Fibroblast of skin of left quadriceps (primary cell): Measurements from ENCODE around the gene ZBTB32.
A peak's percentile ranks its signal among the peaks of the same experiment; 100 is the strongest.

Experiments used
- DNase-seq, 2 experiments: peaks; one replicate each; pipeline ENCODE4 v3.0.0-alpha.2; 2013; ENCODE audit warnings: low read depth in 2 of 2

Gene ZBTB32

DNA sequence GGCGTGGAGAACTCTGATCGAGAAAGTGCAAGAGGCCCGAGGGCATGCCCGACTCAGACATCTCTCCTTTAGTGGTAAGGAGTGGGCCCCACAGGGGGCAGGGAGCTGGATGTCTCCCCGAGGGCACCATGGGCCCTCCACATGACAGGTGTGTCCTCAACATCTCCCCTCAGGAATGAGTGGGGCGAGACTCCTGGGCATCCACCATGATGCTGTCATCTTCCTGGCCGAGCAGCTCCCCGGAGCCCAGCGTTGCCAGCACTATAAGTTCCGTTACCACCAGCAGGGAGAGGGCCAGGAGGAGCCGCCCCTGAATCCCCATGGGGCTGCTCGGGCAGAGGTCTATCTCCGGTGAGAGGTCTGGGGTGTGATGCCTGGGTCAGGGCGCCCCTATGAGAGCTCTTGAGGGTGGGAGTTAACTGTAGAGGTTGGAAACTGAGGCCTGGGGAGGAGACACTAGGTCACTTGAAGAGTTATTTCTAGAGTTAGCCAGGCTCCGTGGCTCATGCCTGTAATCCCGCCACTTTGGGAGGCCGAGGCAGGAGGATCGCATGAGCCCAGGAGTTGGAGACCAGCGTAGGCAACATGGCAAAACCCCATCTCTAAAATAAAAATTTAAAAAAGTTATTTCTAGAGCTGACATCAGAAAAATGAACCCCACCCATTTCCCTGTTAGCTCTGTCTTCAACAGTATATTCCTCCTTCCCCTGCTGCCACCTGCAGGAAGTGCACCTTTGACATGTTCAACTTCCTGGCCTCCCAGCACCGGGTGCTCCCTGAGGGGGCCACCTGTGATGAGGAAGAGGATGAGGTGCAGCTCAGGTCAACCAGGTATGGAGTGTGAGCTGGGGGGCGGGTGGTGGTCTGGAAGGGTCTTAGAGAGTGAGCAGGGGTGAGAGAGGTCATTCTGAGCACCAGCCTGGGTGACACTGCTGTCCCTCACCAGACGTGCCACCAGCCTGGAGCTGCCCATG is 32.8 kb downstream of the ZBTB32 start:
- no peak for DNase-seq

DNA sequence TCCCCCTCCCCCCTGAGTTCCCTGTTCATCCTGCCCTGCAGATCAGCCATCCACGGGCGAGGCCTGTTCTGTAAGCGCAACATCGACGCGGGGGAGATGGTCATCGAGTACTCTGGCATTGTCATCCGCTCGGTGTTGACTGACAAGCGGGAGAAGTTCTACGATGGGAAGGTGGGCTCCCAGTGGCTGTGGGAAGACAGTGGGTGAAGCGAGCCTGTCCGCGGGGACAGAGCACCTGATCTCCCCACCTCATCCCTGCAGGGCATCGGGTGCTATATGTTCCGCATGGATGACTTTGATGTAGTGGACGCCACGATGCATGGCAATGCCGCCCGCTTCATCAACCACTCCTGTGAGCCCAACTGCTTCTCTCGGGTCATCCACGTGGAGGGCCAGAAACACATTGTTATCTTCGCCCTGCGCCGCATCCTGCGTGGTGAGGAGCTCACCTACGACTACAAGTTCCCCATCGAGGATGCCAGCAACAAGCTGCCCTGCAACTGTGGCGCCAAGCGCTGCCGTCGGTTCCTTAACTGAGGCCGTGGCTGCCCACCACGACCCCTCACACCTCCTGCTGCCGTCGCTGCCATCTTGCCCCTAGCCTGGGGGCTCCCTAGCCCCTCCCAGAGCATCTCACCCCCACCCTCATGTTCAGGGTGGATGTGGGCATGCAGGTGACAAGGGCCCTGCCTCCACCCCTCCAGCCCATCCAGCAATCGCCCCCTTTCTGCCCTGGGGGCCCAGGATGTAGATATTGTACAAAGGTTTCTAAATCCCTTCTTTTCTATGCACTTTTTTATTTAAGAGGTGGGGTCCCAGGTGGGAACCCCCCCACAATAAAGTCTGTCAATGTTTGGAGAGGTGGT is 33.9 kb downstream of the ZBTB32 start:
- no peak for DNase-seq

DNA sequence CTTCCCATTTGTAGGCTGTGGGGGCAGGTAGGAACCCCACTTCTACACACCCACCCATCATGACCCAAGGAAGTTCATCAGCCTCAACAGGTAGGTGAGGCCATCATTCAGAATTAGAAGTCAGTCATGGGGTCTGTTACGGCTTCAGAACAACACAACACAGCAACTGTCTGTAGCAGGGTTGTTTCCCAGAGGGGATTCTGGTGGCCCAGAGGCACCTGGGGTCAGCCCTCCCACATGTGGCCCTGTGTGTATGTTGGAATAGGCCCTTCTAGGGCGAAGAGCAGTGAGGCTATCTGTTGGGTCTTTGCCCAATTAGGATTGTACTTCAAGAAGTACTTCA is 34.5 kb downstream of the ZBTB32 start:
- DNase-seq, result no peak

DNA sequence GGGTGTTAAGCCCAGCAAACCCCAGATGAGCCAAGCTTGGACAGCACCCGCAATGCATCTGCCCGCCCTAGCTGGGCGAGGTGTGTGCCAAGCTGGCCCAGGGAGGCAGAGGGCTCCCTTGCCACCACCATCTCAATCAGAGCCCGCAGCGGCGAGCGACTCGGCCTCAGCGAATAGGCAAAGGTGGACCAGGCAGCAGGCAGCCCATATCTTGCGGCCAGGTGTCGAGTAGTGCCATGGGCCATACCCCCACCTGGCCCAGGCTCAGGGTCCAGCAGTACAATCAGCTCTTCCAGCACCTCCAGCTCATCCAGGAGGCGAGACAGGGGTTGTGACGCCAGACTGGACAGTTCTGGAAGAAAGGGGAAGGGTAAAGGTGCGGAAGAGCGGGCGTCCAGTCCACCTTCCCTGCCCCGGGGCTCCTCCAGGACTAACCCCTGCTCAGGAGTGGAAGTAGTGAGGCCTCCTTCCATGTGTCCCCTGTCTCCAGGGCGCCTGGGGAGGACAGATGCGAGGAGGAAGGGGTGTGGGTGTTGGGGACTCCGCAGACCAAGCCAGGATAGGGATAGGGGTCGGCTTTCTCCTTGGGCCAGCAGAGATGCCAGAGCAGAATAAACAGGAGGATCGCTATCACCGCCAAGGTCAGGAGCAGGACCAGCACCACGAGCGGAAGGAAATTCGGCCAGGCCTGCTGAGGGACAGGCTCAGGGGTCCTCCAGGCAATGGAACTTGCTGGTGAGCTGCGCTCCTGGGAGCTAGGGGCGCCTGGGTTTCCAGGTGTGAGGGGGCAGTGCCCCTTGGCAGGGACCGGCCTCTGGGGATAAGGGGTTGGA is 35.1 kb downstream of the ZBTB32 start:
- no peak for DNase-seq

DNA sequence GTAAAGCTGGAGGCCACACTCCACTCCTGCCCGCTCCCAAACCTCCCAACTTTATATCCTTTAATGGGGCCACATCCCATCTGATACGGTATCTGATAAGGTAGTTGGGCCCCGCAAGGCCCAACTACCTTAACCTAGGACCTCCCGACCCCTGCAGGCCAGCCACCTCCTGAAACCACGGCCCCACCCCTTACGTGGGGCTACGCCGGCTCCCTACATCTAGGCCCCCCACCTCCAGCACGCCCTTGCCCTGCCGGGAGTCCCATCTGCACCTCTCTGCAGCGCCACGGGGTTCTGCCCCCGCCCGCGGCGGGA is 35.7 kb downstream of the ZBTB32 start:
- DNase-seq, result no peak

DNA sequence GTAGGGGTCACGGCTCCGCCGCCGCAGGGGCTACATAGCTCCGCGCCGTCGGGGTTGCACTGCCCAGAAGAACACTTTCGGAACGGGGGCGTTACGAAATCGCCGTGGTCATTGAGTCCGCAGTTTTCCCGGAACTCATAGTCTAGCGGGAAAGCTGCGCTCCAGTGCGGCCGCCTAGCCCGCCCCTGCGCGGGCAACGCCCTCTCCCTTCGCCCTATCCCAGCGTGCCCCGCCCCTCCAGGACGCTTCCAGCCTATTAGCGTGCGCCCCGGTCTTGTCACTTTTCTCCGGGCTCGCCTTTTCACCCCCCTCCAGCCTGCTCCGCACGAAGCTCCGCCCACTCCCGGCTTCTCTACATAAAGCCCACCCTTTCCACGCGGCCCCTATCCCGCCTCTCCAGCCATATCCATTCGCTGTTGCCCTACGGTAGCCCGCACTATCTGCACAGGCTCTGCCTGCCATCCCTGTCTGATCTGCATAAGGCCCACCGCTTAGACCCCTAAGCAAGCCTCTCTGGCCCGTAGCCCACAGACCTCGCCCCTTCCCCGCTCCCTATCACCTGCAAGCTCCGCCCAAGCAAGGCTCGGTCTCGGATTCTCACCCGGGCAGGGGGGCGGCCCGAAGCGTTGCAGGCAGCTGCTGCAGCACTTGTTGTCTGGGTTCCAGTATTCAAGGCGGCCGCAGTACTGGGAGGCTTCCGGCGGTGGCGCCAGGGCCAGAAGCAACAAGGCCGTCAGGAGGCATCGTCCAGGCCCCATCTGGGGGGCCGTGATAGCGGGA is 36.3 kb downstream of the ZBTB32 start:
- DNase-seq, result peak; percentile 90 to 92

DNA sequence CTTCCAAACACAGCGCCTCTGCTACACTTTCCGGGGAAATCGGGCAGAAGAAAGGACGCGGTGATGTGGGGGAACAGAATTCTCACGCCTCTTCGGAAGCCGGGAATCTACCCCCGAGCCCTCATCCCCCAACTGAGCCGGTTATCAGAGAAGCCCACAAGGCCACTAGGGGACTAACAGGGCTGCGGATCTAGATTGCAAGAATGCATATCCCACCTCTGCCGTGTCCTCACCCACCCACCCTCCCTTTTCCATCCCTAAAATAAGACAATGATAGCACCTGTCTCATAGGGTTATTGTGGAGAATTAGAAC is 36.8 kb downstream of the ZBTB32 start:
- no peak for DNase-seq

DNA sequence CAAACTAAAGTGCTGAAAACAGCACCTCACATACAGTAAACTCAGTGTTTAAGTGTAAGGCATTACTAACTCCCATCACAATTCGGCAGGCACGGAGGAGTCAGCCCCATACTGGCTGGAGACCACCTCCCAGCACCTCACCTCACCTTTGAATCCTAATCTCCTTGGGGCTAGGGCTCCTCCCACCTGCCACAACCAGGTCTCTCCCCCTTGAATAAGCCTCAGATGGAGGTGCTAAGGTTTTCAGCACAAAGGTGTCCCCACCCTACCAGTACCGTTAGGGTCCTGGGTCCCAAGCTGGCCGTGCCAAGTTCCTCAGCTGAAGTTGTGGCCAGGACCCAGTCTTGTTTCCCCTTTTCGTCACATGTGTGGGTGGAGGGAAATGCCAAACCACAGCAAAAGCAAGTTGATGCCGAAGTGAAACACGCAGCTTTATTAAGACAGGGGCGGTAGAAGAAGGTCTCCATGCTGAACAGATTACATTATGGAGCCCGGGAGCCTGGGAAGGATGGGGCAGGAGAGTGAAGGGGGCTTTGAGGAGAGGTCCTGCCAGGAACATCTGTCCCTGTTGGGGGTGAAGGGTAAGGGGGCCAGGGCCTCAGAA is 37.9 kb downstream of the ZBTB32 start, which contains the start of gene IGFLR1:
TSS of gene IGFLR1 (minus strand) at position 332 of the 604 bp plus-strand sequence. CDS start 1,272 bp downstream, outside the sequence.
- DNase-seq, result no peak

DNA sequence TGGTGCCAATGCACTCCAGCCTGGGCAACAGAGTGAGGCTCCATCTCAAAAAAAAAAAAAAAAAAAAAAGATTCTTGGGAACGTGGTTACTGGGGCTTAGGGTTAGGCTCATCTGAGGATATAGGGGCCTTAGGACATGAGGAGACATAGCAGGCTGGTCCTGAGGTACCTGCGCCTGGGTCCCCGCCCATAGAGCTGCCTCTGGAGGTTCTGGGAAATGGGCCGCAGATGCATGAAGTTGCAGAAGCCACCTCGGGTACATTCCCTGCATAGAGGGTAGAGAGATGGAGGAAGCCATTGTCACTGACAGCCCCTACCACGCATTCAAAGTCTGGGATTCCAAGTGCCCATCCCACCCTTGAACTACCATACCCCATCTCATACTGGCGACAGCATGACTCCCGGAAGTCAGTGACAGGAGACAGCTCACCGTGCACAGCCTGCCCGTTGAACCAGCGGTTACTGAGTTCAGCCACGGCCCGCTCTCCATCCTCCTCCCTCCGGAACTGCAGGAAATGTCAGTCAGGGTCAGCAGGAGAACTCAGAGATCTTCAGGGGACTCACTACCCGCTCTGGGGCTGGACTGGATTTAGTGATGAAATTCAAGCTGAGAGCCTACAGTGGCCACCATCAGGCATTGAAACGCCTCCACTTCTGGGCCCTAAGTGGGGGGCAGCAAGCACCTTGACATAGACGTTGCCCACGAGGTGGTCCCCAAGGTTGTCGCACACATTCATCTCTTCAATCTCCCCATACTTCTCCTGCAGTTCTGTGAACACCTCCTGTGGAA is 39.5 kb downstream of the ZBTB32 start:
- no peak for DNase-seq

DNA sequence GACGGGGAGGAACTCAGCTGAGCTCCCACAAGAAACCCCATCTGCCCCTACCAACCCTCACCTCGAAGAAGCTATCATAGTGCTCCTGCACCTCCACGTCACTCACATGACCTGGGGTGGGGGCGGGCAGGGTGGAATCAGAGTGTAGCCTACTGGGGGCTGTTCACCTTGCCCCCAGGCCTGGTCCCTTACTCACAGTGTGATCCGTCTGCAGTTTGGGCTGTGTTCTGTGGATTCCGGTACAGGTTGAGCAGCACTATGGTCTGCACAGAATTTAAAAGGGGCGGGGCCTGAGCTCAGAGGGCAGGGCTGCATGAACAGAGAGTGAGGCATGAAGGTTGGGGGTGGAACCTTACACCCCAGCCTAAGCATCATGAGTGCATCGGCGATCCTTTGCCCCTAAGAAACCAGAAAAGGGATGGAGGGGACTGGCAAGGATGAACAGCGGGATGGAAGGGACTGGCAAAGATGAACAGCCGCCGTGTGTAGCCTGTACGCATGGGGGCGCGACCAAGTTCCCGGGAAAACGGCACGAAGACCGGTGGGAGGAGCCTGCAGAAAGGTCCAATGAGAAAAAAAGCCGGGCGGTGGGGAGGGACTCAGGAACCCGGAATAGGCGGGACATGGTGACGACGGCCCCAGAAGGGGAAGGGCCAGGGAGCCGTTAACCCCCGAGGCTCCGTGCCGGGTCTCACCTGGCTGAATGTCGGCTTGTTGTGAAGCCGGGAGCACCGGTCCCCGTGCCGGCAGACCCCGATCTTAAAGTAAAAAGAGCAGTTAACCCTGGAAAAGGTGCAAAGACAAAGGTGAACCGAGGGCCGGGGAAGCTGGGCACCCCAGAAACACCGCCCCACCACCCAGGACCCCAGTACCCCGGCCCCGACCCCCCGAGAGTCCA is 40.3 kb downstream of the ZBTB32 start:
- peak; percentile 90 to 91 for DNase-seq

DNA sequence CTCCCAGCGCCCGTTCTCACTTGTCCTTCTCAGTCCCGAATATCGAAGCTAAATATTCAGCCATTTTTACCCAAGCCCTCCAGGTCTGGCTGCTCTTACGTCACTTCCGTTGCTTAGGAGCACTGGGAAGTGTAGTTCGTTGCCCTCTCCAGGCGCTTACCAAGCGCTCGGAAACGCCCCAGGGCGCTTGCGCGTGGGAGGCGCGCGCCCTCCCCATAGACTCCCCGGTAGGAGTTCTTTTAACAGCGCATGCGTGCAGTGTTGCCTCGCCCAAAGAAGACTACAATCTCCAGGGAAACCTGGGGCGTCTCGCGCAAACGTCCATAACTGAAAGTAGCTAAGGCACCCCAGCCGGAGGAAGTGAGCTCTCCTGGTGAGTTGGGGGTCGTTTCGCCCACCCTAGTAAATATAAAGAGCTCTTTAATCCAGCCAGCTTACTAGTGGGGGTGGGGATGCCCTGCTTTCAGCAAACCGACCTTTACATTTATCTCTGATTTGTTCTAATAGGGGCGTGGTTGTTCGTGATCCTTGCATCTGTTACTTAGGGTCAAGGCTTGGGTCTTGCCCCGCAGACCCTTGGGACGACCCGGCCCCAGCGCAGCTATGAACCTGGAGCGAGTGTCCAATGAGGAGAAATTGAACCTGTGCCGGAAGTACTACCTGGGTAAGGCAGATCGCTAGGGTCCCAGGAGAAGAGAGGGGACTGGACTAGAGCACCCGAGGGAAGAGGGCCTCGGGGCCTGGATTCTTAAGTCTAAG is 41.1 kb downstream of the ZBTB32 start, which contains the start of the genes PSENEN and U2AF1L4:
TSS of gene PSENEN (plus strand) at position 324 of the 759 bp plus-strand sequence. CDS start at position 604, 280 bp downstream.
TSS of gene U2AF1L4 (minus strand) at position 91 of the 759 bp plus-strand sequence. CDS start at position 64, 27 bp downstream.
- DNase-seq, result peak; percentile 98

DNA sequence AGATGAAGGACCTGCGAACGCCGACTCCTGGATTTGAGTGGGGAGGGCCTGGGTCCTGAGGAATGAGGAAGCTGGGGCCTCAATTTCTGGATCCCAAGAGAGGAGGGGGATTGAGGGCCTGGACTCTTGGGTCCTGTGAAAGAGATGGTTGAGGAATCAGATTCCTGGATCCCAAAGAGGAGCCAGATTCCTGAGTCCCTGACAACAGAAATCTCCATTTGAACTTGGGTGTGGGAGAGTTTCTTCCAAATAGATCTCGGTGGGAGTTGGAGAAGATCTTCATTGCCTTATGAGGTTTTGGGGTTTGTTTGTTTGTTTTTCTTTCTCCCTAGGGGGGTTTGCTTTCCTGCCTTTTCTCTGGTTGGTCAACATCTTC is 41.7 kb downstream of the ZBTB32 start:
- DNase-seq, result no peak

DNA sequence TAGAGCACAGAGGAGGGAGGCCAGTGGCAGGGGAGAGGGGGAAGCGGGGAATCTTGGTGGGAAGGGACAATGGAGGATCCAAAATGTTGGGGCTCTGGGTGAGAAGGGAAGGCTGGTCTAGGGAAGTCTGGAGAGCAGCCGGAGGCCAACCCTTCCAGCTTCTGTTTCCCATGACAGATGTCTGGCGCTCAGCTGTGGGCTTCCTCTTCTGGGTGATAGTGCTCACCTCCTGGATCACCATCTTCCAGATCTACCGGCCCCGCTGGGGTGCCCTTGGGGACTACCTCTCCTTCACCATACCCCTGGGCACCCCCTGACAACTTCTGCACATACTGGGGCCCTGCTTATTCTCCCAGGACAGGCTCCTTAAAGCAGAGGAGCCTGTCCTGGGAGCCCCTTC is 42.2 kb downstream of the ZBTB32 start:
- no peak for DNase-seq

DNA sequence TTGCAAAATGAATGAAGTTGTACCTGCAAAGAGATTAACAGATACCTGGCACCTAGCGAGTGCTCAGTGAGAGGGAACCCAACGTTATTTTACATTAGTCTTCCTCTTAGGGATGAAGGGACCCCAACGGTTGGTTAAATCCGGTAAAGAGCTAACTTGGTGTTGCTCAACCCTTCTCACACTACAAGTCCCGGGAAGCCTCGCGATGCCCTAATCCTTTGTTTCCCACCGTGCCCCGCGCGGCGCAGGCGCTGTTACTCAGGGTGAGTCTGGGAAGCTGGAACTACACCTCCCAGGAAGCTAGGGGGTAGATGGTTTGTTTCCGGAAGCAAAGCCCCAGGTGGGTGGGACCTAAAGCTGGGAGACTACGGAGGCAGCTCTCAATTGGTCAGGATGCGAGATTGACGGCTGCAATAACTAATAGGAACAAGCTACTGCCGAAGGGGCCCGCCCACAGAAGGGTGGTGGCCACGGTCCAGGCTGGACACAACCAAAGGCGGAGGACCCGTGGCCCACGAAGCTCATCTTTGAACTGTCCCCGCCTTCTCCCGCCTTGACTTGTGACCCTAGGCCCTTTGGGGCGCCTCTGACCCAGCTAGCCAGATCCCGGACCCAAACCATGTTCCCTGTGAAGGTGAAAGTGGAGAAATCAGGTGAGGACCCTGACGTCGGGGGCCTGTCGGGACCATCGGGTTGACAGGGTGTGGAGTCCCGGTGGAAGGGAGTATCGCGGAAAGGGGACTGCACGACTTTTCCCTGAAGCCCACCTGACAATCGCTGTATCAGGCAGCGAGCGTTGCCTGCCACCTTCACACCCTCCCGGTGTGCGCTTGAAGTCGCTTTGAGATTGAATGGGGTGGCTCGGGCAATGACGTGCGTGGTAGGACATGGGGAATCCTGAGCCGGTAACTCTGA is 44.0 kb downstream of the ZBTB32 start, which contains the start of gene LIN37:
TSS of gene LIN37 (plus strand) at position 471 of the 915 bp plus-strand sequence. CDS start at position 620, 149 bp downstream.
- DNase-seq, result peak; percentile 98 to 99

DNA sequence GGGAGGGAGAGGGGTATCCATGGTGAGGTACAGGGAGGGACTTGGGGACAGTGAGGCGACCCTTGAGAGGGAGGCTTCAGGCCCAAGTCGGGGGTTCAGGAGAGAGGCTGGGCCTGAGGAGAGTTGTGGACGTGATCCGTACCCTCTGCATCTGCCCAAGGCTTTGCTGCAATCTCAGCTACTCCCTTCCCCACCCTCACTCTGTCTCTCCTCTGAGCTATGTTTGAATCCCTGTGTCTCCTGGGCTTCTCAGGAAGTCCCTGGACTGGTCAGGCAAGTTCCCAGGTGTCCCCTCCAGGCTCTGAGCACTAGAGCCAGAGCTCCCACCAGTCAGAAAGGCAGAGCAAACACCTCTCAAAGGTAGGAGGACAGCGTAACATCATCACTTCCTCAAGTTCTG is 45.8 kb downstream of the ZBTB32 start:
- no peak for DNase-seq

DNA sequence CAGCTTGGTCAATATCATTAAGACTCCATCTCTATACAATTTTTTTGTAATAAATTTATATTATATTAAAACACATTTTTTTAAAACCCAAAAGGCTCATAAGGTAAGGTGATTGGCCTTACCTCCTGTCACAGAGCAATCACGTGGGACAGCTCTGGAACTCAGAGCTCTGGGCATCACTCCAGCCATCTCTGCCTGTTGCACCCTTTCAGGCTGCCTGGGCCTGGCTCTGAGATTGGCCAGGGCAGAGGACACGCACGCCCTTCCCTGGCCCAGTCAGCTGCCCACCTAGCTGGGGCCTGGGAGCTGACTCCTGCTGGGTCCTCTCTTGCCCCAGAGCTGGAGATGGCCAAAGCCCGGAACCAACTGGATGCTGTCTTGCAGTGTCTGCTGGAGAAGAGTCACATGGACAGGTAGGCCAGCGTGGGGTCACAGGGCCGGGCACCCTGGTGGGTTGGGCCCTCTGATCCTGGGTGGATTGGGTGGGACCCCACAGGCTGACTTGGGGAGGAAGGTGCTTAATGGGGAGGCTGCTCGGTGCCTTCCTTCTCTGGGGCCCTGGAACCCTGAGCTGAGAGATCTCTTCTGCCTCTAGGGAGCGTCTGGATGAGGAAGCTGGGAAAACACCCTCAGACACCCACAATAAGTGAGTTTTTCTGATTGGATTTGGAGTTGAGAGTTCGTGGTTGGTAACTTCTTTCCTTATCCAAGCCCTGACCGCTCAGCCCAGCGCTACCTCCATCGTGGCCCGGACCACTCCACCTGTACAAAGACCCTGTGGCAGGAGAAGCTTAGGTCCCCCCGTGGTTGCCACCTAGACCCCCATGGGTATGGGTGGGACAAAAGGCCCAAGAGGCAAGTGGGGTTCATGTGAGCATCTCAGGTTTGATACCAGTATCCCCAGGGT is 47.7 kb downstream of the ZBTB32 start:
- DNase-seq, result no peak
